PC-9 (cell line): ENCODE measurements around the gene MRPS10. TPM values are rescaled to one million over a fixed set of nuclear protein-coding genes. Genes with fewer than 3 reads are reported as not detected.

Experiments used
- BruUV-seq: library from RNA; stranded (reverse); fragments of 400-500 nt; replicated peaks from 2 replicates; lab custom pipeline; 2021; lab: Mats Ljungman, UMichigan
- CTCF ChIA-PET: fragments of 300-600 bp; sonication (Branson Sonifier 250); formaldehyde crosslinking; loops from one replicate; lab custom pipeline; 2022; ENCODE audit warnings: antibody characterized with exemption; lab: Charles Lee
- POLR2A ChIA-PET: fragments of 300-600 bp; sonication (Branson Sonifier 250); formaldehyde crosslinking; loops from one replicate; lab custom pipeline; 2022; ENCODE audit warnings: antibody characterized with exemption; ENCODE audit not compliant: unreplicated experiment; lab: Charles Lee
- DNase-seq, 2 experiments: peaks; one replicate each; pipeline versions ENCODE4 v3.0.0 to v3.0.0-alpha.2; 2015 to 2022; ENCODE audit warnings: mixed read lengths in 1 of 2
- H2AFZ ChIP-seq: fragments of 200-600 bp; sonication (generic); 2 replicates; pipeline ENCODE4 v1.8.1; 2017; ENCODE audit warnings: antibody characterized with exemption
- H3F3A ChIP-seq: fragments of 200-600 bp; sonication (generic); 2 replicates; pipeline ENCODE4 v1.8.1; 2017; ENCODE audit warnings: antibody characterized with exemption, mild to moderate bottlenecking, low read depth; ENCODE audit not compliant: insufficient read depth
- H3K27ac ChIP-seq: fragments of 200-600 bp; sonication (generic); 2 replicates; pipeline ENCODE4 v1.6.1; 2016; ENCODE audit warnings: mixed run types
- H3K27me3 ChIP-seq: fragments of 200-600 bp; sonication (generic); 2 replicates; pipeline ENCODE4 v1.6.1; 2016; ENCODE audit warnings: low read depth, mixed run types; ENCODE audit not compliant: insufficient read depth
- H3K36me3 ChIP-seq: fragments of 200-600 bp; sonication (generic); 2 replicates; pipeline ENCODE4 v1.6.1; 2016; ENCODE audit warnings: low read depth, mixed run types
- H3K4me1 ChIP-seq: fragments of 200-600 bp; sonication (generic); replicated peaks from 2 replicates; pipeline ENCODE4 v1.6.1; 2016; ENCODE audit warnings: mixed run types; ENCODE audit not compliant: insufficient read depth
- H3K4me2 ChIP-seq: fragments of 200-600 bp; sonication (generic); 2 replicates; pipeline ENCODE4 v1.6.1; 2017; ENCODE audit warnings: mixed run types
- H3K4me3 ChIP-seq: fragments of 200-600 bp; sonication (generic); 2 replicates; pipeline ENCODE4 v1.6.1; 2016; ENCODE audit warnings: mixed run types
- H3K79me2 ChIP-seq: fragments of 200-600 bp; sonication (generic); 2 replicates; pipeline ENCODE4 v1.6.1; 2017; ENCODE audit warnings: low read depth, mixed run types
- H3K9me2 ChIP-seq: fragments of 200-600 bp; sonication (generic); 2 replicates; pipeline ENCODE4 v1.8.1; 2017; ENCODE audit warnings: mild to moderate bottlenecking; ENCODE audit not compliant: insufficient read depth
- H3K9me3 ChIP-seq: fragments of 200-600 bp; sonication (generic); 2 replicates; pipeline ENCODE4 v1.8.1; 2016; ENCODE audit warnings: low read depth; ENCODE audit not compliant: insufficient read depth
- H4K20me1 ChIP-seq: fragments of 200-600 bp; sonication (generic); 2 replicates; pipeline ENCODE4 v1.8.1; 2017; ENCODE audit not compliant: insufficient read depth
- CTCF ChIP-seq: fragments of 200-600 bp; sonication (generic); conservative IDR thresholded peaks from 2 replicates; pipeline ENCODE4 v1.6.1; 2017; ENCODE audit warnings: mixed run types, antibody characterized with exemption, mild to moderate bottlenecking, moderate library complexity
- EZH2 ChIP-seq: fragments of 200-600 bp; sonication (generic); IDR thresholded peaks from 2 replicates; pipeline ENCODE4 v1.8.0; 2017; ENCODE audit warnings: antibody characterized with exemption, low read depth
- intact Hi-C: fragments of 100-400 bp; cut with micrococcal nuclease; formaldehyde crosslinking; loops from one replicate; pipeline ENCODE4 v1.10.0; 2022; ENCODE audit not compliant: unreplicated experiment
- total RNA-seq: library from RNA; stranded (reverse); gene quantifications from 2 replicates; pipeline ENCODE4 v1.2.3, GENCODE V29; 2021

Gene MRPS10
- total RNA-seq, 1 experiment from 2014 or later: 56.5 TPM

- H3K9me3 ChIP-seq: no peaks in the 10 kb centered on the region
- peak; percentile 65 for TF ChIP-seq CTCF
- TF ChIP-seq EZH2: no peak
- H3F3A ChIP-seq: no peaks in the 10 kb centered on the region; the same call in 1 of the 2 replicates
- H4K20me1 ChIP-seq: no peaks in the 10 kb centered on the region
- H3K4me2 ChIP-seq: no peak overlapping the region
- no peaks in the 10 kb centered on the region for H3K4me1 ChIP-seq
- no peak overlapping the region for H3K27ac ChIP-seq
- ChIA-PET CTCF (interaction anchor here (0.6 to 1.0 kb wide), 2 partner anchors 166 to 287 kb away, joined by 5 to 6 read pairs; no protein-coding TSS in a partner anchor), POLR2A (interaction anchor here (0.7 kb wide), 1 partner anchor 36 kb away, joined by 3 read pairs; no protein-coding TSS in a partner anchor)
- DNase-seq: no peak
- no peak overlapping the region for H2AFZ ChIP-seq
- no TSS peak for BruUV-seq
- H3K4me3 ChIP-seq: no peak overlapping the region
- H3K36me3 ChIP-seq: peaks cover 13% of the 10 kb centered on the region
- intact Hi-C loops: no loop called here
- H3K79me2 ChIP-seq: no peaks in the 10 kb centered on the region
- H3K9me2 ChIP-seq: no peaks in the 10 kb centered on the region
- no peaks in the 10 kb centered on the region for H3K27me3 ChIP-seq
Measured at GRCh38 chr6:42260972-42261371, 43.3 kb upstream of the MRPS10 start.

GRCh38 chr6:42260396-42260888 lies 42.8 kb upstream of the MRPS10 start:
- Histone ChIP-seq H3K27me3 (no peaks in the 10 kb centered on the region), H4K20me1 (no peaks in the 10 kb centered on the region), H2AFZ (no peak overlapping the region), H3K4me3 (no peak overlapping the region), H3K9me2 (no peaks in the 10 kb centered on the region), H3K4me1 (no peaks in the 10 kb centered on the region), H3K36me3 (peaks cover 13% of the 10 kb centered on the region), H3F3A (no peaks in the 10 kb centered on the region; the same call in 1 of the 2 replicates), H3K27ac (no peak overlapping the region), H3K9me3 (no peaks in the 10 kb centered on the region), H3K4me2 (no peak overlapping the region), H3K79me2 (no peaks in the 10 kb centered on the region)
- intact Hi-C loops: no loop called here
- DNase-seq: no peak
- no peak for TF ChIP-seq CTCF
- no peak for TF ChIP-seq EZH2
- POLR2A ChIA-PET: no interaction called here
- CTCF ChIA-PET: interaction anchor here (1.0 kb wide), 1 partner anchor 287 kb away, joined by 6 read pairs; no protein-coding TSS in a partner anchor
- BruUV-seq: no TSS peak

GRCh38 chr6:42259841-42260395 lies 42.3 kb upstream of the MRPS10 start:
- TF ChIP-seq CTCF (no peak), EZH2 (no peak)
- ChIA-PET POLR2A (no interaction called here), CTCF (interaction anchor here (1.0 kb wide), 1 partner anchor 288 kb away, joined by 6 read pairs; no protein-coding TSS in a partner anchor)
- BruUV-seq: no TSS peak
- H3K9me2 ChIP-seq: no peaks in the 10 kb centered on the region
- H3K4me1 ChIP-seq: no peaks in the 10 kb centered on the region
- H2AFZ ChIP-seq: no peak overlapping the region
- no peaks in the 10 kb centered on the region for H4K20me1 ChIP-seq
- no peaks in the 10 kb centered on the region for H3K79me2 ChIP-seq
- no peak overlapping the region for H3K27ac ChIP-seq
- no peaks in the 10 kb centered on the region for H3K27me3 ChIP-seq
- no peak overlapping the region for H3K4me3 ChIP-seq
- no peaks in the 10 kb centered on the region; the same call in 1 of the 2 replicates for H3F3A ChIP-seq
- peaks cover 13% of the 10 kb centered on the region for H3K36me3 ChIP-seq
- no peak overlapping the region for H3K4me2 ChIP-seq
- intact Hi-C loops: no loop called here
- H3K9me3 ChIP-seq: no peaks in the 10 kb centered on the region
- no peak for DNase-seq
